Keratinocyte (primary cell): Measurements from ENCODE around the gene USH1C. TPM values are rescaled to one million over a fixed set of nuclear protein-coding genes. Genes with fewer than 3 reads are reported as not detected.

Experiments
- DNase-seq: peaks from one replicate; pipeline ENCODE4 v3.0.0-alpha.2; 2011; ENCODE audit warnings: low read depth, missing footprints, low spot score
- FAIRE-seq: peaks from 2 replicates; lab custom pipeline; 2011; peaks lifted over from hg19 to GRCh38; lab: Jason Lieb, UNC
- H2AFZ ChIP-seq: 2 replicates; pipeline ENCODE4 v1.6.0; 2012; ENCODE audit warnings: low read length, control low read depth, inconsistent platforms; ENCODE audit not compliant: control insufficient read depth
- H3K27ac ChIP-seq: 2 replicates; pipeline ENCODE4 v1.5.1; 2011; ENCODE audit warnings: low read length; ENCODE audit not compliant: control insufficient read depth, insufficient read depth
- H3K27me3 ChIP-seq: 3 replicates; pipeline ENCODE4 v1.6.0; 2011; ENCODE audit warnings: low read length; ENCODE audit not compliant: control insufficient read depth, insufficient read depth; ENCODE audit errors: extremely low read depth
- H3K36me3 ChIP-seq, 2 experiments: 2 replicates in 1 of 2; 3 replicates in 1 of 2; pipeline ENCODE4 v1.5.1; 2011; ENCODE audit warnings: low read length in 2 of 2, mild to moderate bottlenecking in 1 of 2; ENCODE audit not compliant: control insufficient read depth in 2 of 2, insufficient read depth in 2 of 2; ENCODE audit errors: extremely low read depth in 1 of 2
- H3K4me1 ChIP-seq: 3 replicates; pipeline ENCODE4 v1.5.1; 2011; ENCODE audit warnings: low read length; ENCODE audit not compliant: control insufficient read depth, insufficient read depth; ENCODE audit errors: extremely low read depth
- H3K4me2 ChIP-seq: 3 replicates; pipeline ENCODE4 v1.6.0; 2011; ENCODE audit warnings: low read depth, low read length; ENCODE audit not compliant: control insufficient read depth, insufficient read depth; ENCODE audit errors: extremely low read depth
- H3K4me3 ChIP-seq, 3 experiments: fragments of 200-600 bp in 1 of 3; sonication (generic) in 1 of 3; 2 replicates in 2 of 3; 3 replicates in 1 of 3; pipeline ENCODE4 v1.5.1; 2011 to 2016; ENCODE audit warnings: low read length in 3 of 3, mild to moderate bottlenecking in 3 of 3, control low read depth in 2 of 3, inconsistent platforms in 1 of 3, low read depth in 1 of 3, mixed read lengths in 1 of 3, mixed run types in 1 of 3, moderate library complexity in 1 of 3; ENCODE audit not compliant: control insufficient read depth in 2 of 3, insufficient read depth in 2 of 3; ENCODE audit errors: extremely low read depth in 1 of 3
- H3K79me2 ChIP-seq: 2 replicates; pipeline ENCODE4 v1.6.0; 2012; ENCODE audit warnings: low read length; ENCODE audit not compliant: control insufficient read depth, insufficient read depth
- H3K9ac ChIP-seq: 3 replicates; pipeline ENCODE4 v1.6.0; 2011; ENCODE audit warnings: low read length; ENCODE audit not compliant: control insufficient read depth, insufficient read depth; ENCODE audit errors: extremely low read depth
- H3K9me1 ChIP-seq: 3 replicates; pipeline ENCODE4 v1.6.0; 2011; ENCODE audit warnings: low read length; ENCODE audit not compliant: control insufficient read depth, insufficient read depth; ENCODE audit errors: extremely low read depth
- H3K9me3 ChIP-seq: 2 replicates; pipeline ENCODE4 v1.5.1; 2012; ENCODE audit warnings: low read depth, low read length; ENCODE audit not compliant: control insufficient read depth
- H4K20me1 ChIP-seq: 3 replicates; pipeline ENCODE4 v1.6.0; 2011; ENCODE audit warnings: low read length; ENCODE audit not compliant: control insufficient read depth, insufficient read depth; ENCODE audit errors: extremely low read depth
- CTCF ChIP-seq, 3 experiments: IDR thresholded peaks in 1 of 3; conservative IDR thresholded peaks in 1 of 3; optimal IDR thresholded peaks in 1 of 3; 2 replicates in 2 of 3; 3 replicates in 1 of 3; pipeline versions ENCODE3 to v1.5.1; 2011; ENCODE audit warnings: low read length in 3 of 3, mild to moderate bottlenecking in 3 of 3, moderate library complexity in 2 of 3, control low read depth in 1 of 3, inconsistent platforms in 1 of 3; ENCODE audit not compliant: insufficient read depth in 2 of 3; ENCODE audit errors: extremely low read depth in 1 of 3
- EZH2 ChIP-seq: IDR thresholded peaks from one replicate; pipeline ENCODE4 v1.6.1; 2012; ENCODE audit warnings: inconsistent platforms, mild to moderate bottlenecking, low read length, moderate library complexity
- dilution Hi-C: fragments of 300-500 bp; cut with MboI; formaldehyde crosslinking; loops from one replicate; pipeline ENCODE4 v1.7.0; 2020; ENCODE audit warnings: low sequenced_read_pairs; ENCODE audit not compliant: extremely low pct_ligation_motif_present
- polyA plus RNA-seq, 5 experiments: library from polyadenylated mRNA; depleted of rRNA in 3 of 5; stranded (reverse) in 3 of 5; stranded (forward) in 1 of 5; unstranded in 1 of 5; fragments of >200 nt; gene quantifications; 1 replicate in 1 of 5; 2 replicates in 3 of 5; 3 replicates in 1 of 5; pipeline versions ENCODE4 v1.2.1 to v1.2.3, GENCODE V29; 2011 to 2012; ENCODE audit warnings: missing spikeins in 2 of 5, low read depth in 1 of 5, low replicate concordance in 1 of 5

Gene USH1C
- polyA plus RNA-seq, 1 donor (not counting 4 experiments of a cell fraction or from before 2014, with no cell fraction given): not detected

- no peak overlapping the region for H3K4me3 ChIP-seq
- no peaks in the 10 kb centered on the region for H3K36me3 ChIP-seq
- H3K79me2 ChIP-seq: no peaks in the 10 kb centered on the region
- dilution Hi-C loops: no loop called here
- no peak overlapping the region for H3K27ac ChIP-seq
- peaks cover 4% of the 10 kb centered on the region for H3K27me3 ChIP-seq
- H2AFZ ChIP-seq: no peak overlapping the region
- FAIRE-seq (no peak), DNase-seq (no peak)
- no peaks in the 10 kb centered on the region for H3K4me1 ChIP-seq
- H3K9ac ChIP-seq: no peak overlapping the region
- TF ChIP-seq CTCF (optimal IDR thresholded peaks at IDR 0.05 in 1 of 3, IDR thresholded peaks at IDR 0.05 in 1 of 3, conservative IDR thresholded peaks at IDR 0.05 in 1 of 3; ENCODE audit: extremely low read depth in 1 of 3, insufficient read depth in 2 of 3, low read length in 3 of 3) (no peak), EZH2 (no peak)
- H4K20me1 ChIP-seq: no peaks in the 10 kb centered on the region
- H3K4me2 ChIP-seq: no peak overlapping the region
- no peaks in the 10 kb centered on the region for H3K9me3 ChIP-seq
- H3K9me1 ChIP-seq: no peaks in the 10 kb centered on the region
Measured at GRCh38 chr11:17490232-17490631, 54.0 kb downstream of the USH1C start.

GRCh38 chr11:17489751-17490150 is 54.5 kb downstream of the USH1C start:
- no peak for FAIRE-seq
- Histone ChIP-seq H3K79me2 (no peaks in the 10 kb centered on the region), H3K4me3 (no peak overlapping the region), H2AFZ (no peak overlapping the region), H3K27me3 (peaks cover 4% of the 10 kb centered on the region), H3K4me2 (no peak overlapping the region), H3K27ac (no peak overlapping the region), H4K20me1 (no peaks in the 10 kb centered on the region), H3K9me1 (no peaks in the 10 kb centered on the region), H3K9me3 (no peaks in the 10 kb centered on the region), H3K9ac (no peak overlapping the region), H3K4me1 (no peaks in the 10 kb centered on the region), H3K36me3 (no peaks in the 10 kb centered on the region)
- dilution Hi-C loops: no loop called here
- TF ChIP-seq CTCF (optimal IDR thresholded peaks at IDR 0.05 in 1 of 3, IDR thresholded peaks at IDR 0.05 in 1 of 3, conservative IDR thresholded peaks at IDR 0.05 in 1 of 3; ENCODE audit: extremely low read depth in 1 of 3, insufficient read depth in 2 of 3, low read length in 3 of 3) (no peak), EZH2 (no peak)
- DNase-seq: no peak
